IMR-90 (cell line): ENCODE data around the gene STAC2. TPM values are rescaled to one million over a fixed set of nuclear protein-coding genes. Genes with fewer than 3 reads are reported as not detected.

ENCODE experiments used
- ATAC-seq: fragments of 200-7000 bp; cut with Tn5 transposase; 2 replicates; pipeline ENCODE4 v1.9.1; 2020; ENCODE audit warnings: low read depth, mild to moderate bottlenecking, moderate library complexity
- BruUV-seq: library from RNA; stranded (reverse); fragments of 400-500 nt; replicated peaks from 2 replicates; lab custom pipeline; 2021; lab: Mats Ljungman, UMichigan
- CTCF ChIA-PET: fragments of 300-600 bp; formaldehyde crosslinking; extraction: SDS; loops from one replicate; lab custom pipeline; 2021; ENCODE audit warnings: antibody characterized with exemption; lab: Yijun Ruan, JAX
- POLR2A ChIA-PET: fragments of 300-600 bp; sonication (Branson Sonifier 250); formaldehyde crosslinking; loops from one replicate; lab custom pipeline; 2022; ENCODE audit warnings: antibody characterized with exemption; ENCODE audit not compliant: unreplicated experiment; lab: Charles Lee
- DNase-seq: peaks from one replicate; pipeline ENCODE4 v3.0.0; 2013
- H2AFZ ChIP-seq: replicated peaks from 2 replicates; pipeline ENCODE3; 2013; ENCODE audit warnings: low read length, mild to moderate bottlenecking; ENCODE audit not compliant: poor library complexity
- H2AK5ac ChIP-seq: 2 replicates; pipeline ENCODE4 v1.6.1; 2013; ENCODE audit warnings: low read depth, low read length, inconsistent platforms
- H2AK9ac ChIP-seq: replicated peaks from 2 replicates; pipeline ENCODE3; 2013; ENCODE audit warnings: mild to moderate bottlenecking, low read depth, low read length, moderate library complexity; ENCODE audit not compliant: poor library complexity
- H2BK120ac ChIP-seq: 2 replicates; pipeline ENCODE4 v1.6.1; 2013; ENCODE audit warnings: low read depth, low read length, inconsistent platforms
- H2BK15ac ChIP-seq: 3 replicates; pipeline ENCODE4 v1.6.1; 2013; ENCODE audit warnings: low read depth, low read length, inconsistent platforms
- H2BK20ac ChIP-seq: 2 replicates; pipeline ENCODE4 v1.6.1; 2013; ENCODE audit warnings: low read depth, mild to moderate bottlenecking, inconsistent platforms, low read length, moderate library complexity
- H2BK5ac ChIP-seq: 2 replicates; pipeline ENCODE4 v1.6.1; 2013; ENCODE audit warnings: mild to moderate bottlenecking, low read depth, low read length, inconsistent platforms; ENCODE audit not compliant: poor library complexity, severe bottlenecking
- H3K14ac ChIP-seq: replicated peaks from 2 replicates; pipeline ENCODE4 v1.6.1; 2013; ENCODE audit warnings: low read depth, low read length, inconsistent platforms
- H3K18ac ChIP-seq: 2 replicates; pipeline ENCODE4 v1.6.1; 2013; ENCODE audit warnings: low read depth, low read length, control low read depth
- H3K23ac ChIP-seq: 2 replicates; pipeline ENCODE4 v1.6.1; 2013; ENCODE audit warnings: low read depth, low read length, inconsistent platforms
- H3K27ac ChIP-seq: 2 replicates; pipeline ENCODE4 v1.5.1; 2013; ENCODE audit warnings: mild to moderate bottlenecking, control low read depth, low read length; ENCODE audit not compliant: insufficient read depth
- H3K27me3 ChIP-seq: 2 replicates; pipeline ENCODE4 v1.6.1; 2013; ENCODE audit warnings: low read length; ENCODE audit not compliant: control insufficient read depth, insufficient read depth
- H3K36me3 ChIP-seq: 2 replicates; pipeline ENCODE4 v1.6.1; 2013; ENCODE audit warnings: low read length, mixed read lengths; ENCODE audit not compliant: control insufficient read depth, insufficient read depth
- H3K4ac ChIP-seq: 2 replicates; pipeline ENCODE4 v1.6.1; 2013; ENCODE audit warnings: low read depth, low read length, inconsistent platforms
- H3K4me1 ChIP-seq: 2 replicates; pipeline ENCODE4 v1.6.1; 2013; ENCODE audit warnings: low read length, mixed read lengths; ENCODE audit not compliant: control insufficient read depth, insufficient read depth
- H3K4me2 ChIP-seq: 2 replicates; pipeline ENCODE4 v1.6.1; 2013; ENCODE audit warnings: low read depth, mild to moderate bottlenecking, control low read depth, low read length, moderate library complexity
- H3K4me3 ChIP-seq: 2 replicates; pipeline ENCODE4 v1.5.1; 2013; ENCODE audit warnings: low read depth, mild to moderate bottlenecking, control low read depth, low read length, moderate library complexity; ENCODE audit not compliant: insufficient read depth
- H3K56ac ChIP-seq: 2 replicates; pipeline ENCODE4 v1.6.1; 2013; ENCODE audit warnings: low read length, inconsistent platforms; ENCODE audit not compliant: insufficient read depth; ENCODE audit errors: extremely low read depth
- H3K79me1 ChIP-seq, 2 experiments: 2 replicates each; pipeline ENCODE4 v1.6.1; 2013; ENCODE audit warnings: low read length in 2 of 2, inconsistent platforms in 1 of 2, low read depth in 1 of 2
- H3K9ac ChIP-seq: 2 replicates; pipeline ENCODE4 v1.6.1; 2013; ENCODE audit warnings: low read depth, low read length, control low read depth
- H3K9me1 ChIP-seq: 2 replicates; pipeline ENCODE4 v1.6.1; 2013; ENCODE audit warnings: low read length, inconsistent platforms; ENCODE audit not compliant: insufficient read depth
- H3K9me3 ChIP-seq: 2 replicates; pipeline ENCODE4 v1.6.1; 2013; ENCODE audit warnings: low read length; ENCODE audit not compliant: control insufficient read depth, insufficient read depth
- H4K20me1 ChIP-seq: 2 replicates; pipeline ENCODE4 v1.6.1; 2013; ENCODE audit warnings: low read length, inconsistent platforms; ENCODE audit not compliant: insufficient read depth
- H4K5ac ChIP-seq: 2 replicates; pipeline ENCODE4 v1.6.1; 2013; ENCODE audit warnings: mild to moderate bottlenecking, low read depth, low read length, control low read depth
- H4K8ac ChIP-seq, 2 experiments: 2 replicates each; pipeline ENCODE4 v1.6.1; 2013; ENCODE audit warnings: low read depth in 2 of 2, low read length in 2 of 2, control low read depth in 1 of 2, inconsistent platforms in 1 of 2
- H4K91ac ChIP-seq: 2 replicates; pipeline ENCODE4 v1.6.1; 2013; ENCODE audit warnings: low read depth, low read length, inconsistent platforms; ENCODE audit not compliant: insufficient read depth
- BHLHE40 ChIP-seq: fragments of 150-350 bp; IDR thresholded peaks from 2 replicates; pipeline ENCODE4 v1.6.1; 2016; ENCODE audit warnings: mild to moderate bottlenecking, low read depth, low read length
- CEBPB ChIP-seq: IDR thresholded peaks from 2 replicates; pipeline ENCODE4 v1.6.1; 2012; ENCODE audit warnings: low read depth, low read length, improper control_type of control experiment
- FOS ChIP-seq: fragments of 150-350 bp; IDR thresholded peaks from 2 replicates; pipeline ENCODE4 v1.6.1; 2016; ENCODE audit warnings: low read depth, low read length
- MAFK ChIP-seq: IDR thresholded peaks from 2 replicates; pipeline ENCODE4 v1.6.1; 2012; ENCODE audit warnings: low read depth, low read length, improper control_type of control experiment
- MXI1 ChIP-seq: IDR thresholded peaks from 2 replicates; pipeline ENCODE4 v1.6.1; 2012; ENCODE audit warnings: low read depth, mild to moderate bottlenecking, low read length, moderate library complexity, borderline replicate concordance
- NFE2L2 ChIP-seq: fragments of 150-350 bp; IDR thresholded peaks from 2 replicates; pipeline ENCODE4 v1.6.1; 2016; ENCODE audit warnings: low read depth, mild to moderate bottlenecking, low read length
- RAD21 ChIP-seq: IDR thresholded peaks from 2 replicates; pipeline ENCODE4 v1.6.1; 2012; ENCODE audit warnings: low read length, improper control_type of control experiment
- WGBS, 2 experiments: methylation state at CpG; one replicate each; pipeline versions ENCODE4 v1.1.5 to v1.1.7; 2013; ENCODE audit warnings: missing lambda C conversion rate in 2 of 2; ENCODE audit not compliant: insufficient read length in 1 of 2; ENCODE audit errors: extremely low coverage in 2 of 2; 5-methylcytosine and 5-hydroxymethylcytosine counted together
- dilution Hi-C: fragments of 300-500 bp; cut with HindIII; formaldehyde crosslinking; loops from one replicate; pipeline ENCODE4 v1.14.3; 2018; ENCODE audit warnings: low sequenced_read_pairs; ENCODE audit not compliant: unreplicated experiment
- in situ Hi-C: fragments of 300-500 bp; cut with MboI; formaldehyde crosslinking; loops from 3 replicates; pipeline ENCODE4 v1.14.3; 2019; ENCODE audit warnings: low sequenced_read_pairs, inconsistent platforms, mixed read lengths
- intact Hi-C: fragments of 100-400 bp; cut with micrococcal nuclease; formaldehyde crosslinking; loops from 2 replicates; pipeline ENCODE4 v1.10.0; 2022
- polyA plus RNA-seq, 3 experiments: library from polyadenylated mRNA; depleted of rRNA; stranded (reverse); fragments of >200 nt; gene quantifications; 2 replicates each; pipeline ENCODE4 v1.2.3, GENCODE V29; 2012; ENCODE audit warnings: low replicate concordance in 1 of 3
- total RNA-seq: library from RNA; depleted of rRNA; stranded (reverse); fragments of >200 nt; gene quantifications from 2 replicates; pipeline ENCODE4 v1.2.3, GENCODE V29; 2012
- TF ChIP-seq, protein P1 (sequence below): fragments of 150-350 bp; IDR thresholded peaks from 2 replicates; pipeline ENCODE4 v1.6.1; 2016; ENCODE audit warnings: low read depth, mild to moderate bottlenecking, low read length, moderate library complexity, borderline replicate concordance
- TF ChIP-seq, protein P2 (sequence below): fragments of 150-350 bp; IDR thresholded peaks from 2 replicates; pipeline ENCODE4 v1.6.1; 2017; ENCODE audit warnings: mild to moderate bottlenecking, antibody characterized with exemption, low read length, low read depth

STAC2 gene
- total and polyA plus RNA-seq, 2 of the 4 experiments (the other 2 are of a cell fraction), result 0.02 TPM; not detected in 1

DNA sequence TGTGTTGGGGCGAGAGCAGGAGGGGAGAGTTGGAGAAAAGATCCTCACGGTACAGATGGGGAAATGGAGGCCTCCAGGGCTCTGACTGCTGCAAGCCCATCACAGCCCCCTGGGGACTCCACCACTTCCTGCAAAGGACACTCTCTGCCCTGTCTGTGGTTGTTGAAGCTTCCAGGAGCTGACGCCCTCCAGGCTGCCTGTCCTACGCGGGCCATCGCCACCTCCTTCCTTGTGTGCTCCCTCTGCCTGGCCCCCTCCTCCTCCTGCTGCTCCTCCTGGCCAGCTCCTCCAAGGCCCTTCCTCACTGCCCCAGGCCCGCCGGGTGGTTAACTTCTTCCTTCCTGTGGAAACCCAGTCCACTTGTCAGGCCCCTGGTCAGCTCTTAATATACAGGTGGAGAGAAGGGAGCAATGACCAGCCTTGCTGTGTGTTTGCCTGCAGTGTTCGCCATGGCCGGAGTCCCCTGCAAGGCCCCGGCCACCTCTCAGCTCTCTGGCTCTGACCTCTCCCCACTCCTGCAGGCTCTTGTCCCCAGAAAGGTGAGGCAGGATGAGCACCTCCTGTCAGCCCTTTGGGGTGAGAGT, 18.4 kb upstream of the STAC2 start:
- DNase-seq (no peak), ATAC-seq (peak; percentile 4; the same call in 1 of the 2 replicates)
- Histone ChIP-seq H3K4me1 (no peaks in the 10 kb centered on the region), H3K27ac (no peak overlapping the region), H3K27me3 (no peaks in the 10 kb centered on the region), H2BK15ac (no peak overlapping the region), H2BK120ac (no peak overlapping the region), H3K9ac (no peak overlapping the region), H4K5ac (no peak overlapping the region), H2BK5ac (no peak overlapping the region), H3K36me3 (no peaks in the 10 kb centered on the region), H3K9me3 (no peaks in the 10 kb centered on the region), H4K91ac (no peak overlapping the region), H3K4me2 (no peak overlapping the region), H3K4me3 (no peak overlapping the region), H3K79me1 (no peaks in the 10 kb centered on the region), H2AK9ac (no peak overlapping the region), H4K20me1 (no peaks in the 10 kb centered on the region), H3K9me1 (no peaks in the 10 kb centered on the region), H3K4ac (no peak overlapping the region), H2AK5ac (no peak overlapping the region), H2AFZ (peak overlapping the region; percentile 73), H3K18ac (no peak overlapping the region), H3K14ac (no peak overlapping the region), H3K23ac (no peak overlapping the region), H4K8ac (no peak overlapping the region), H3K56ac (no peak overlapping the region), H2BK20ac (no peak overlapping the region)
- in situ Hi-C loops (loop anchor here (10.0 kb wide), 1 partner anchor 259 kb away; no protein-coding TSS in a partner anchor), dilution Hi-C loops (no loop called here), intact Hi-C loops (loop anchor here (1.0 to 5.0 kb wide), 4 partner anchors 37 to 447 kb away; partner anchors contain the start of gene PIP4K2B)
- WGBS, 2 experiments, result 27% methylated on average over 3 of the region's 11 CpGs; no CpG with 5 or more reads in 1 of the 2 experiments
- no TSS peak for BruUV-seq
- ChIA-PET CTCF (interaction anchor here (0.7 to 1.8 kb wide), 11 partner anchors 8 to 262 kb away, joined by 3 to 10 read pairs (median 4); no protein-coding TSS in a partner anchor), POLR2A (no interaction called here)
- TF ChIP-seq NFE2L2 (no peak), FOS (no peak), MAFK (no peak), CEBPB (no peak), BHLHE40 (no peak), MXI1 (no peak), RAD21 (no peak)
- TF ChIP-seq, protein P1, sequence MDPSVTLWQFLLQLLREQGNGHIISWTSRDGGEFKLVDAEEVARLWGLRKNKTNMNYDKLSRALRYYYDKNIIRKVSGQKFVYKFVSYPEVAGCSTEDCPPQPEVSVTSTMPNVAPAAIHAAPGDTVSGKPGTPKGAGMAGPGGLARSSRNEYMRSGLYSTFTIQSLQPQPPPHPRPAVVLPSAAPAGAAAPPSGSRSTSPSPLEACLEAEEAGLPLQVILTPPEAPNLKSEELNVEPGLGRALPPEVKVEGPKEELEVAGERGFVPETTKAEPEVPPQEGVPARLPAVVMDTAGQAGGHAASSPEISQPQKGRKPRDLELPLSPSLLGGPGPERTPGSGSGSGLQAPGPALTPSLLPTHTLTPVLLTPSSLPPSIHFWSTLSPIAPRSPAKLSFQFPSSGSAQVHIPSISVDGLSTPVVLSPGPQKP, result no peak
- TF ChIP-seq, protein P2, sequence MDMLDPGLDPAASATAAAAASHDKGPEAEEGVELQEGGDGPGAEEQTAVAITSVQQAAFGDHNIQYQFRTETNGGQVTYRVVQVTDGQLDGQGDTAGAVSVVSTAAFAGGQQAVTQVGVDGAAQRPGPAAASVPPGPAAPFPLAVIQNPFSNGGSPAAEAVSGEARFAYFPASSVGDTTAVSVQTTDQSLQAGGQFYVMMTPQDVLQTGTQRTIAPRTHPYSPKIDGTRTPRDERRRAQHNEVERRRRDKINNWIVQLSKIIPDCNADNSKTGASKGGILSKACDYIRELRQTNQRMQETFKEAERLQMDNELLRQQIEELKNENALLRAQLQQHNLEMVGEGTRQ, result no peak
